Retina (tissue), 1 donor: ENCODE results near the gene NUDT14.

ENCODE experiments used
- DNase-seq: peaks from one replicate; pipeline ENCODE4 v3.0.0-alpha.2; 2016

Gene NUDT14

GRCh38 chr14:105155681-105156413 lies 25.3 kb downstream of the NUDT14 start:
- DNase-seq, result peak; percentile 58

- no peak for DNase-seq
Measured at GRCh38 chr14:105155071-105155651, 26.0 kb downstream of the NUDT14 start.

GRCh38 chr14:105154476-105154871 lies 26.6 kb downstream of the NUDT14 start:
- no peak for DNase-seq

- no peak for DNase-seq
Measured at GRCh38 chr14:105153739-105154475, 27.2 kb downstream of the NUDT14 start.

- DNase-seq, result no peak
Measured at GRCh38 chr14:105153331-105153731, 27.8 kb downstream of the NUDT14 start.

- no peak for DNase-seq
Measured at GRCh38 chr14:105152794-105153241, 28.3 kb downstream of the NUDT14 start.

- no peak for DNase-seq
Measured at GRCh38 chr14:105151838-105152793, 29.0 kb downstream of the NUDT14 start.

- no peak for DNase-seq
Measured at GRCh38 chr14:105151084-105151837, 29.9 kb downstream of the NUDT14 start.

- DNase-seq, result no peak
Measured at GRCh38 chr14:105150368-105151083, 30.6 kb downstream of the NUDT14 start.

- no peak for DNase-seq
Measured at GRCh38 chr14:105150026-105150367, 31.1 kb downstream of the NUDT14 start.

GRCh38 chr14:105149146-105149781 lies 31.8 kb downstream of the NUDT14 start:
- DNase-seq, result no peak

GRCh38 chr14:105148604-105149145 lies 32.4 kb downstream of the NUDT14 start:
- no peak for DNase-seq

- DNase-seq, result no peak
Measured at GRCh38 chr14:105147671-105148603, 33.2 kb downstream of the NUDT14 start.

GRCh38 chr14:105146976-105147635 lies 34.0 kb downstream of the NUDT14 start:
- no peak for DNase-seq

- DNase-seq, result no peak
Measured at GRCh38 chr14:105146181-105146975, 34.7 kb downstream of the NUDT14 start.

GRCh38 chr14:105145381-105146180 lies 35.5 kb downstream of the NUDT14 start:
- no peak for DNase-seq
